HG03342 (cell line): ENCODE results near the gene PIK3R6.
"Not testable (repeated sequence)": the region's sequence is repeated elsewhere in the genome, so short reads cannot be mapped to it uniquely, and the experiment has no call there.

Experiments used
- ATAC-seq: cut with Tn5 transposase; IDR thresholded peaks from one replicate; pipeline ENCODE4 v1.9.1; 2021; ENCODE audit warnings: mild to moderate bottlenecking, moderate library complexity; ENCODE audit not compliant: unreplicated experiment

PIK3R6 gene

GRCh38 chr17:8829036-8829941, 38.2 kb downstream of the PIK3R6 start:
- ATAC-seq: no peak

- no peak for ATAC-seq
Measured at GRCh38 chr17:8828517-8828875, 39.0 kb downstream of the PIK3R6 start.

GRCh38 chr17:8826808-8827435, 40.6 kb downstream of the PIK3R6 start:
- ATAC-seq: no peak

- ATAC-seq: no peak
Measured at GRCh38 chr17:8825802-8826201, 41.7 kb downstream of the PIK3R6 start.

- no peak for ATAC-seq
Measured at GRCh38 chr17:8823279-8823678, 44.2 kb downstream of the PIK3R6 start.

GRCh38 chr17:8822401-8823035, 45.0 kb downstream of the PIK3R6 start:
- no peak for ATAC-seq

- no peak for ATAC-seq
Measured at GRCh38 chr17:8821446-8822105, 45.9 kb downstream of the PIK3R6 start.

GRCh38 chr17:8820311-8821010, 47.0 kb downstream of the PIK3R6 start:
- no peak for ATAC-seq

GRCh38 chr17:8818654-8819330, 48.7 kb downstream of the PIK3R6 start:
- ATAC-seq: no peak

- ATAC-seq: no peak
Measured at GRCh38 chr17:8818047-8818446, 49.4 kb downstream of the PIK3R6 start.

- ATAC-seq: peak; percentile 92
Measured at GRCh38 chr17:8806926-8807550, 60.4 kb downstream of the PIK3R6 start.

- no peak for ATAC-seq
Measured at GRCh38 chr17:8806253-8806925, 61.1 kb downstream of the PIK3R6 start.

GRCh38 chr17:8805396-8805795, 62.1 kb downstream of the PIK3R6 start:
- ATAC-seq: not testable (repeated sequence)

- no peak for ATAC-seq
Measured at GRCh38 chr17:8803531-8804420, 63.7 kb downstream of the PIK3R6 start.

- no peak for ATAC-seq
Measured at GRCh38 chr17:8801135-8801840, 66.2 kb downstream of the PIK3R6 start.

GRCh38 chr17:8800656-8801055, 66.8 kb downstream of the PIK3R6 start:
- ATAC-seq: no peak

- ATAC-seq: no peak
Measured at GRCh38 chr17:8799570-8800212, 67.8 kb downstream of the PIK3R6 start.
